ENCODE data around the gene SORCS2.

DNA sequence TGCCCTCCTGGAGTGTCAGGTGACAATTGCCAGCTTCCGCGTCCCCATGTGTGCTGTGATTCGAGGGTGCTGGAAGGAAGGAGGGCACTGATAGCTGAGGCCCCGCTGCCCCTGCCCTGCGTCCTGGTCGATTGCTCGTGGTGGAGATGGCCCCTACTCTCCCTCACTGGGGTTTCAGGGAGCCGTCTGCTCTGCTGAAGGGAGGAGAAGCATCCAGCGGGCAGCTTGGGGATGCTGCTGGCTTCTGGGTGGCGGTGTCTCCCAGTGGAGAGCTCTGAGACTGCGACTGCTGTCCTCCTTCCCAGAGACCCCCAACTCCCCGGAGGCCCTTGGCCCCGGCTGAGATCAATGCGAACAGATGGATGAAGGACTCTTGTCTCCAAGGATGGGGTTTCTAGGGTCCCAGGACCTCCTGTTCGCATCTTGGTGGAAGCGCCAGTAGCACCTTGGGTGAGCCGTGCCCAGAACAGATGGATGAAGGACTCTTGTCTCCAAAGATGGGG lies 143.8 kb downstream of the SORCS2 start:
- no peak for TF ChIP-seq POLR2A (IDR thresholded peaks at IDR 0.05)
- TF ChIP-seq, protein P1, sequence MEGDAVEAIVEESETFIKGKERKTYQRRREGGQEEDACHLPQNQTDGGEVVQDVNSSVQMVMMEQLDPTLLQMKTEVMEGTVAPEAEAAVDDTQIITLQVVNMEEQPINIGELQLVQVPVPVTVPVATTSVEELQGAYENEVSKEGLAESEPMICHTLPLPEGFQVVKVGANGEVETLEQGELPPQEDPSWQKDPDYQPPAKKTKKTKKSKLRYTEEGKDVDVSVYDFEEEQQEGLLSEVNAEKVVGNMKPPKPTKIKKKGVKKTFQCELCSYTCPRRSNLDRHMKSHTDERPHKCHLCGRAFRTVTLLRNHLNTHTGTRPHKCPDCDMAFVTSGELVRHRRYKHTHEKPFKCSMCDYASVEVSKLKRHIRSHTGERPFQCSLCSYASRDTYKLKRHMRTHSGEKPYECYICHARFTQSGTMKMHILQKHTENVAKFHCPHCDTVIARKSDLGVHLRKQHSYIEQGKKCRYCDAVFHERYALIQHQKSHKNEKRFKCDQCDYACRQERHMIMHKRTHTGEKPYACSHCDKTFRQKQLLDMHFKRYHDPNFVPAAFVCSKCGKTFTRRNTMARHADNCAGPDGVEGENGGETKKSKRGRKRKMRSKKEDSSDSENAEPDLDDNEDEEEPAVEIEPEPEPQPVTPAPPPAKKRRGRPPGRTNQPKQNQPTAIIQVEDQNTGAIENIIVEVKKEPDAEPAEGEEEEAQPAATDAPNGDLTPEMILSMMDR (IDR thresholded peaks at IDR 0.05), result no peak
